K562 (cell line): ENCODE measurements around the gene KNSTRN. TPM values are rescaled to one million over a fixed set of nuclear protein-coding genes. Genes with fewer than 3 reads are reported as not detected.
A peak's percentile ranks its signal among the peaks of the same experiment; 100 is the strongest.

Source experiments
- ATAC-seq: fragments of 200-7000 bp; cut with Tn5 transposase; 3 replicates; pipeline ENCODE4 v1.9.1; 2020; ENCODE audit warnings: moderate library complexity
- BruUV-seq: library from RNA; stranded (reverse); fragments of 400-500 nt; replicated peaks from 2 replicates; lab custom pipeline; 2021; lab: Mats Ljungman, UMichigan
- CTCF ChIA-PET: fragments of 300-600 bp; formaldehyde crosslinking; extraction: SDS; loops from one replicate; lab custom pipeline; 2021; ENCODE audit warnings: low intra/inter-chr PET ratio; lab: Yijun Ruan, JAX
- POLR2A ChIA-PET: fragments of 300-600, 350-650 bp; sonication (Branson Sonifier 250); formaldehyde crosslinking; extraction: SDS; loops from one replicate; lab custom pipeline; 2021; ENCODE audit warnings: antibody characterized with exemption, inconsistent platforms; lab: Yijun Ruan, JAX
- DNase-seq, 4 experiments: peaks; one replicate each; pipeline versions ENCODE4 v3.0.0 to v3.0.0-alpha.2; 2011 to 2018; ENCODE audit warnings: low spot score in 3 of 4, mixed read lengths in 3 of 4; ENCODE audit errors: extremely low read depth in 1 of 4
- FAIRE-seq: peaks from 2 replicates; lab custom pipeline; 2011; peaks lifted over from hg19 to GRCh38; lab: Jason Lieb, UNC
- H2AFZ ChIP-seq: 2 replicates; pipeline ENCODE4 v1.6.0; 2011; ENCODE audit warnings: low read depth, low read length, control low read depth, inconsistent platforms
- H3K27ac ChIP-seq: fragments of 200-600 bp; 3 replicates; pipeline ENCODE4 v1.8.0; 2011; ENCODE audit warnings: low read depth, mild to moderate bottlenecking, control low read depth, inconsistent platforms, low read length, moderate library complexity, mixed read lengths; ENCODE audit errors: extremely low read depth
- H3K27me3 ChIP-seq, 2 experiments: fragments of 300-600 bp in 1 of 2; 2 replicates in 1 of 2; 3 replicates in 1 of 2; pipeline versions ENCODE4 v1.6.0 to v1.8.0; 2011; ENCODE audit warnings: inconsistent platforms in 2 of 2, low read length in 2 of 2, mild to moderate bottlenecking in 1 of 2, mixed read lengths in 1 of 2, moderate library complexity in 1 of 2; ENCODE audit not compliant: control insufficient read depth in 2 of 2, insufficient read depth in 2 of 2
- H3K36me3 ChIP-seq: fragments of 300-600 bp; 3 replicates; pipeline ENCODE4 v1.8.0; 2011; ENCODE audit warnings: mild to moderate bottlenecking, low read length, inconsistent platforms; ENCODE audit not compliant: control insufficient read depth, insufficient read depth
- H3K4me1 ChIP-seq, 2 experiments: fragments of 200-600 bp in 1 of 2; replicated peaks in 1 of 2; 2 replicates in 1 of 2; 3 replicates in 1 of 2; pipeline versions ENCODE4 v1.5.1 to v1.8.0; 2011; ENCODE audit warnings: inconsistent platforms in 2 of 2, low read length in 2 of 2, mild to moderate bottlenecking in 1 of 2, mixed read lengths in 1 of 2, moderate library complexity in 1 of 2; ENCODE audit not compliant: control insufficient read depth in 2 of 2, insufficient read depth in 2 of 2
- H3K4me2 ChIP-seq: 2 replicates; pipeline ENCODE4 v1.6.1; 2011; ENCODE audit warnings: low read length, control low read depth, inconsistent platforms, mixed read lengths; ENCODE audit not compliant: insufficient read depth
- H3K4me3 ChIP-seq: fragments of 200-600 bp; sonication (generic), shearing (Covaris generic); 2 replicates; pipeline ENCODE4 v1.5.1; 2016; ENCODE audit warnings: control low read depth, inconsistent platforms
- H3K79me2 ChIP-seq: fragments of 200-600 bp; 3 replicates; pipeline ENCODE4 v1.8.0; 2011; ENCODE audit warnings: low read length, inconsistent platforms; ENCODE audit not compliant: control insufficient read depth, insufficient read depth
- H3K9ac ChIP-seq, 2 experiments: 2 replicates each; pipeline versions ENCODE4 v1.6.0 to v1.6.1; 2011; ENCODE audit warnings: low read depth in 2 of 2, low read length in 2 of 2, control low read depth in 1 of 2, inconsistent platforms in 1 of 2, mild to moderate bottlenecking in 1 of 2, mixed read lengths in 1 of 2; ENCODE audit not compliant: insufficient read depth in 1 of 2
- H3K9me1 ChIP-seq: one replicate; pipeline ENCODE4 v1.6.0; 2011; ENCODE audit warnings: inconsistent platforms, mild to moderate bottlenecking, low read length, moderate library complexity; ENCODE audit not compliant: control insufficient read depth, insufficient read depth
- H3K9me3 ChIP-seq: replicated peaks from 2 replicates; pipeline ENCODE4 v1.5.1; 2011; ENCODE audit warnings: low read depth, low read length, inconsistent platforms; ENCODE audit not compliant: control insufficient read depth, insufficient read depth
- H4K20me1 ChIP-seq: replicated peaks from 2 replicates; pipeline ENCODE4 v1.6.1; 2011; ENCODE audit warnings: low read length, inconsistent platforms, mixed read lengths; ENCODE audit not compliant: control insufficient read depth, insufficient read depth
- CHD1 ChIP-seq: fragments of 200-600 bp; sonication (generic); IDR thresholded peaks from one replicate; pipeline ENCODE4 v1.6.1; 2012; ENCODE audit warnings: mild to moderate bottlenecking, moderate library complexity, low read length, inconsistent platforms
- FOSL1 ChIP-seq: fragments of 200-800 bp; sonication (Bioruptor generic); conservative IDR thresholded peaks from 2 replicates; pipeline ENCODE4 v1.6.1; 2016; ENCODE audit warnings: missing genetic modification characterization, missing compliant biosample characterization
- MBD2 ChIP-seq: sonication (generic); IDR thresholded peaks from 2 replicates; pipeline ENCODE4 v1.6.1; 2016; ENCODE audit warnings: low read depth, borderline replicate concordance
- MYC ChIP-seq, 2 experiments: fragments of 250-450 bp in 1 of 2; sonication (Bioruptor Pico) in 1 of 2; IDR thresholded peaks; 2 replicates each; pipeline versions ENCODE4 v1.5.1 to v1.6.1; 2012 to 2021; ENCODE audit warnings: low read depth in 2 of 2, borderline replicate concordance in 1 of 2, improper control_type of control experiment in 1 of 2, low read length in 1 of 2, mild to moderate bottlenecking in 1 of 2, moderate library complexity in 1 of 2
- NCOR1 ChIP-seq: fragments of 450-650 bp; IDR thresholded peaks from 2 replicates; pipeline ENCODE4 v1.6.1; 2016; ENCODE audit warnings: mild to moderate bottlenecking, moderate library complexity
- SMARCA4 ChIP-seq: fragments of 450-650 bp; IDR thresholded peaks from 2 replicates; pipeline ENCODE4 v1.6.1; 2016
- TEAD1 ChIP-seq, 2 experiments: fragments of 450-650 bp in 1 of 2; sonication (generic) in 1 of 2; formaldehyde crosslinking; IDR thresholded peaks; 2 replicates each; pipeline versions ENCODE4 v1.4.0 to v1.8.0; 2020 to 2022; ENCODE audit warnings: mild to moderate bottlenecking in 2 of 2, missing genetic modification reagents in 1 of 2
- U2AF2 ChIP-seq: fragments of 200-400 bp; formaldehyde crosslinking; optimal IDR thresholded peaks from 2 replicates; pipeline ENCODE3; 2017; ENCODE audit warnings: low read depth, mild to moderate bottlenecking, low read length
- WGBS: fragments of 100-300 bp; shearing (Covaris generic); methylation state at CpG from one replicate; pipeline ENCODE4 v1.1.6; 2016; ENCODE audit warnings: low coverage, mixed read lengths; ENCODE audit not compliant: insufficient coverage; ENCODE audit errors: missing lambda C conversion rate; 5-methylcytosine and 5-hydroxymethylcytosine counted together
- in situ Hi-C: fragments of 300-500 bp; cut with MboI; formaldehyde crosslinking; loops from 4 replicates; pipeline ENCODE4 v1.15.0; 2018; ENCODE audit warnings: inconsistent platforms, mixed read lengths
- intact Hi-C: fragments of 100-400 bp; cut with micrococcal nuclease; formaldehyde crosslinking; loops from 2 replicates; pipeline ENCODE4 v1.14.2; 2022
- polyA plus RNA-seq, 8 experiments: library from polyadenylated mRNA; depleted of rRNA in 4 of 8; stranded (reverse) in 5 of 8; unstranded in 3 of 8; fragments of >200 nt; fragmentation: Nextera tagmentation in 2 of 8; fragmentation: Illumina TruSeq in 1 of 8; extraction: Ambion mirVana in 2 of 8; extraction: Trizol in 1 of 8; gene quantifications; 2 replicates each; pipeline versions ENCODE4 v1.2.1 to v1.2.3, GENCODE V29; 2011 to 2014; ENCODE audit warnings: inconsistent platforms in 1 of 8, missing spikeins in 1 of 8
- total RNA-seq, 7 experiments: library from RNA; depleted of rRNA in 6 of 7; stranded (reverse); fragments of >200 nt in 6 of 7; fragmentation: Illumina TruSeq in 2 of 7; extraction: Trizol in 2 of 7; gene quantifications; 2 replicates each; pipeline versions ENCODE4 v1.2.1 to v1.2.3, GENCODE V29; 2011 to 2021; ENCODE audit warnings: low replicate concordance in 1 of 7
- TF ChIP-seq, protein P1 (sequence below), 2 experiments: fragments of 450-650 bp; conservative IDR thresholded peaks; 2 replicates each; pipeline ENCODE4 v1.6.1; 2017; ENCODE audit warnings: mild to moderate bottlenecking in 2 of 2, moderate library complexity in 2 of 2
- TF ChIP-seq, protein P2 (sequence below): IDR thresholded peaks from 2 replicates; pipeline ENCODE4 v1.6.1; 2011; ENCODE audit warnings: borderline replicate concordance, low read depth, mild to moderate bottlenecking, moderate library complexity, low read length; ENCODE audit not compliant: insufficient read depth, poor library complexity, severe bottlenecking
- TF ChIP-seq, protein P3 (sequence below): fragments of 450-650 bp; IDR thresholded peaks from 2 replicates; pipeline ENCODE4 v1.6.1; 2017; ENCODE audit warnings: antibody characterized with exemption, mild to moderate bottlenecking

Gene KNSTRN
- total and polyA plus RNA-seq, 9 of the 15 experiments (the other 6 are each of a cell fraction or from before 2014, with no cell fraction given), result 48.7 to 88.2 (median 66.3) TPM

GRCh38 chr15:40440743-40441564 lies 58.4 kb downstream of the KNSTRN start, which contains the start of gene BAHD1:
Gene BAHD1 (plus strand): TSS chr15:40440953. CDS start chr15:40458465, 17,512 bp downstream.
- POLR2A ChIA-PET, result interaction anchor here (0.6 to 8.4 kb wide), 6 partner anchors 12 to 749 kb away, joined by 3 to 89 read pairs (median 4); no protein-coding TSS in a partner anchor
- H3K27ac ChIP-seq, result peak within 1 kb of the TSS; percentile 85
- BruUV-seq, result no TSS peak
- peak within 1 kb of the TSS; percentile 85 for H3K4me2 ChIP-seq
- ATAC-seq, result peak; percentile 83
- 0% methylated on average over 27 of the region's 119 CpGs for WGBS
- H4K20me1 ChIP-seq, result peaks cover 29% of the 10 kb centered on the region
- in situ Hi-C loops, result no loop called here
- H2AFZ ChIP-seq, result peak within 1 kb of the TSS; percentile 85
- peak; percentile 97 to 100 (median 98) for DNase-seq
- peak; percentile 87 for FAIRE-seq
- CTCF ChIA-PET, result interaction anchor here (0.7 kb wide), 1 partner anchor 896 kb away, joined by 4 read pairs; no protein-coding TSS in a partner anchor
- peak within 1 kb of the TSS; percentile 81 to 95 for H3K9ac ChIP-seq
- H3K27me3 ChIP-seq, result no peaks in the 10 kb centered on the region
- H3K9me3 ChIP-seq, result no peaks in the 10 kb centered on the region
- H3K4me3 ChIP-seq, result peak within 1 kb of the TSS; percentile 80
- peaks cover 74% of the 10 kb centered on the region for H3K79me2 ChIP-seq
- peaks cover 4% of the 10 kb centered on the region for H3K9me1 ChIP-seq
- intact Hi-C loops, result loop anchor here (2.0 to 5.0 kb wide), 2 partner anchors 30 to 66 kb away; partner anchors contain the start of gene CHST14
- H3K36me3 ChIP-seq, result peaks cover 21% of the 10 kb centered on the region; the same call in 2 of the 3 replicates
- peaks cover 53 to 69% of the 10 kb centered on the region in 2 experiments for H3K4me1 ChIP-seq
- TF ChIP-seq FOSL1 (tag) (peak; percentile 14; the same call in 1 of the 2 replicates), MYC (IDR thresholded peaks at IDR 0.05; ENCODE audit: low read depth, low read length) (peak; percentile 60; the same call in 1 of the 2 replicates), MYC (CRISPR knock-in tag; IDR thresholded peaks at IDR 0.05; ENCODE audit: borderline replicate concordance, low read depth) (no peak), NCOR1 (no peak), CHD1 (peak; percentile 41), SMARCA4 (no peak), TEAD1 (CRISPR knock-in tag; IDR thresholded peaks at IDR 0.05) (0 out of 4 replicates have a peak, but pooled peaks of 1 of the 2 experiments have one; percentile 25), MBD2 (peak; percentile 66), U2AF2 (no peak)
- TF ChIP-seq, protein P1, sequence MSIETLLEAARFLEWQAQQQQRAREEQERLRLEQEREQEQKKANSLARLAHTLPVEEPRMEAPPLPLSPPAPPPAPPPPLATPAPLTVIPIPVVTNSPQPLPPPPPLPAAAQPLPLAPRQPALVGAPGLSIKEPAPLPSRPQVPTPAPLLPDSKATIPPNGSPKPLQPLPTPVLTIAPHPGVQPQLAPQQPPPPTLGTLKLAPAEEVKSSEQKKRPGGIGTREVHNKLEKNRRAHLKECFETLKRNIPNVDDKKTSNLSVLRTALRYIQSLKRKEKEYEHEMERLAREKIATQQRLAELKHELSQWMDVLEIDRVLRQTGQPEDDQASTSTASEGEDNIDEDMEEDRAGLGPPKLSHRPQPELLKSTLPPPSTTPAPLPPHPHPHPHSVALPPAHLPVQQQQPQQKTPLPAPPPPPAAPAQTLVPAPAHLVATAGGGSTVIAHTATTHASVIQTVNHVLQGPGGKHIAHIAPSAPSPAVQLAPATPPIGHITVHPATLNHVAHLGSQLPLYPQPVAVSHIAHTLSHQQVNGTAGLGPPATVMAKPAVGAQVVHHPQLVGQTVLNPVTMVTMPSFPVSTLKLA (conservative IDR thresholded peaks at IDR 0.05), result peak; percentile 67 to 70
- TF ChIP-seq, protein P2, sequence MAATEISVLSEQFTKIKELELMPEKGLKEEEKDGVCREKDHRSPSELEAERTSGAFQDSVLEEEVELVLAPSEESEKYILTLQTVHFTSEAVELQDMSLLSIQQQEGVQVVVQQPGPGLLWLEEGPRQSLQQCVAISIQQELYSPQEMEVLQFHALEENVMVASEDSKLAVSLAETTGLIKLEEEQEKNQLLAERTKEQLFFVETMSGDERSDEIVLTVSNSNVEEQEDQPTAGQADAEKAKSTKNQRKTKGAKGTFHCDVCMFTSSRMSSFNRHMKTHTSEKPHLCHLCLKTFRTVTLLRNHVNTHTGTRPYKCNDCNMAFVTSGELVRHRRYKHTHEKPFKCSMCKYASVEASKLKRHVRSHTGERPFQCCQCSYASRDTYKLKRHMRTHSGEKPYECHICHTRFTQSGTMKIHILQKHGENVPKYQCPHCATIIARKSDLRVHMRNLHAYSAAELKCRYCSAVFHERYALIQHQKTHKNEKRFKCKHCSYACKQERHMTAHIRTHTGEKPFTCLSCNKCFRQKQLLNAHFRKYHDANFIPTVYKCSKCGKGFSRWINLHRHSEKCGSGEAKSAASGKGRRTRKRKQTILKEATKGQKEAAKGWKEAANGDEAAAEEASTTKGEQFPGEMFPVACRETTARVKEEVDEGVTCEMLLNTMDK, result peak; percentile 57
- TF ChIP-seq, protein P3, sequence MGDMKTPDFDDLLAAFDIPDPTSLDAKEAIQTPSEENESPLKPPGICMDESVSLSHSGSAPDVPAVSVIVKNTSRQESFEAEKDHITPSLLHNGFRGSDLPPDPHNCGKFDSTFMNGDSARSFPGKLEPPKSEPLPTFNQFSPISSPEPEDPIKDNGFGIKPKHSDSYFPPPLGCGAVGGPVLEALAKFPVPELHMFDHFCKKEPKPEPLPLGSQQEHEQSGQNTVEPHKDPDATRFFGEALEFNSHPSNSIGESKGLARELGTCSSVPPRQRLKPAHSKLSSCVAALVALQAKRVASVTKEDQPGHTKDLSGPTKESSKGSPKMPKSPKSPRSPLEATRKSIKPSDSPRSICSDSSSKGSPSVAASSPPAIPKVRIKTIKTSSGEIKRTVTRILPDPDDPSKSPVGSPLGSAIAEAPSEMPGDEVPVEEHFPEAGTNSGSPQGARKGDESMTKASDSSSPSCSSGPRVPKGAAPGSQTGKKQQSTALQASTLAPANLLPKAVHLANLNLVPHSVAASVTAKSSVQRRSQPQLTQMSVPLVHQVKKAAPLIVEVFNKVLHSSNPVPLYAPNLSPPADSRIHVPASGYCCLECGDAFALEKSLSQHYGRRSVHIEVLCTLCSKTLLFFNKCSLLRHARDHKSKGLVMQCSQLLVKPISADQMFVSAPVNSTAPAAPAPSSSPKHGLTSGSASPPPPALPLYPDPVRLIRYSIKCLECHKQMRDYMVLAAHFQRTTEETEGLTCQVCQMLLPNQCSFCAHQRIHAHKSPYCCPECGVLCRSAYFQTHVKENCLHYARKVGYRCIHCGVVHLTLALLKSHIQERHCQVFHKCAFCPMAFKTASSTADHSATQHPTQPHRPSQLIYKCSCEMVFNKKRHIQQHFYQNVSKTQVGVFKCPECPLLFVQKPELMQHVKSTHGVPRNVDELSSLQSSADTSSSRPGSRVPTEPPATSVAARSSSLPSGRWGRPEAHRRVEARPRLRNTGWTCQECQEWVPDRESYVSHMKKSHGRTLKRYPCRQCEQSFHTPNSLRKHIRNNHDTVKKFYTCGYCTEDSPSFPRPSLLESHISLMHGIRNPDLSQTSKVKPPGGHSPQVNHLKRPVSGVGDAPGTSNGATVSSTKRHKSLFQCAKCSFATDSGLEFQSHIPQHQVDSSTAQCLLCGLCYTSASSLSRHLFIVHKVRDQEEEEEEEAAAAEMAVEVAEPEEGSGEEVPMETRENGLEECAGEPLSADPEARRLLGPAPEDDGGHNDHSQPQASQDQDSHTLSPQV, result 0 out of 2 replicates have a peak, but pooled peaks have one; percentile 39
